Hepatocyte (in vitro differentiated cells): Measurements from ENCODE around the gene C1orf53.

Source experiments
- CTCF ChIP-seq: fragments of 200-600 bp; sonication (generic); IDR thresholded peaks from 2 replicates; pipeline ENCODE4 v1.5.1; 2016; ENCODE audit warnings: antibody characterized with exemption, mild to moderate bottlenecking; ENCODE audit not compliant: poor library complexity
- EZH2 ChIP-seq: fragments of 200-600 bp; sonication (generic); IDR thresholded peaks from 2 replicates; pipeline ENCODE4 v1.6.1; 2016; ENCODE audit warnings: antibody characterized with exemption, mild to moderate bottlenecking, borderline replicate concordance
- EZH2phosphoT487 ChIP-seq: fragments of 200-600 bp; sonication (generic); IDR thresholded peaks from one replicate; pipeline ENCODE4 v1.6.1; 2018; ENCODE audit warnings: antibody characterized with exemption, mild to moderate bottlenecking, low read depth, moderate library complexity; ENCODE audit not compliant: unreplicated experiment, severe bottlenecking

GRCh38 chr1:197933016-197933415 lies 30.6 kb downstream of the C1orf53 start:
- TF ChIP-seq CTCF, result no peak
- no peak for TF ChIP-seq EZH2phosphoT487
- no peak for TF ChIP-seq EZH2
